HG03139 (cell line): ENCODE data around the gene AR.

ENCODE experiments used
- ATAC-seq: cut with Tn5 transposase; IDR thresholded peaks from one replicate; pipeline ENCODE4 v1.9.1; 2021; ENCODE audit not compliant: unreplicated experiment

AR gene

GRCh38 chrX:67543818-67544217 lies at the start of gene AR:
Gene AR (plus strand): TSS chrX:67544021. CDS start chrX:67545147, 1,126 bp downstream.
- no peak for ATAC-seq

- ATAC-seq: no peak
Observed at GRCh38 chrX:67500617-67501016, 43.2 kb upstream of the AR start.

- ATAC-seq: no peak
Observed at GRCh38 chrX:67503004-67503403, 40.8 kb upstream of the AR start.

GRCh38 chrX:67503453-67503852 lies 40.4 kb upstream of the AR start:
- no peak for ATAC-seq

GRCh38 chrX:67520671-67521070 lies 23.1 kb upstream of the AR start:
- no peak for ATAC-seq

GRCh38 chrX:67523002-67523681 lies 20.7 kb upstream of the AR start:
- no peak for ATAC-seq

GRCh38 chrX:67523932-67524331 lies 19.9 kb upstream of the AR start:
- no peak for ATAC-seq

- no peak for ATAC-seq
Observed at GRCh38 chrX:67524428-67524827, 19.4 kb upstream of the AR start.

- no peak for ATAC-seq
Observed at GRCh38 chrX:67524950-67525691, 18.7 kb upstream of the AR start.

GRCh38 chrX:67536564-67536963 lies 7.3 kb upstream of the AR start:
- no peak for ATAC-seq

GRCh38 chrX:67538383-67538782 lies 5.4 kb upstream of the AR start:
- no peak for ATAC-seq

GRCh38 chrX:67544281-67545035 lies 637 bp downstream of the AR start:
- no peak for ATAC-seq

GRCh38 chrX:67545036-67545821 lies 1.4 kb downstream of the AR start:
- ATAC-seq: no peak

- ATAC-seq: no peak
Observed at GRCh38 chrX:67545893-67546495, 2.2 kb downstream of the AR start.

GRCh38 chrX:67546496-67547423 lies 2.9 kb downstream of the AR start:
- no peak for ATAC-seq

GRCh38 chrX:67555578-67556203 lies 11.9 kb downstream of the AR start:
- no peak for ATAC-seq

GRCh38 chrX:67558267-67558666 lies 14.4 kb downstream of the AR start:
- no peak for ATAC-seq

GRCh38 chrX:67563469-67564448 lies 19.9 kb downstream of the AR start:
- no peak for ATAC-seq
